Ovary (tissue), 9 donors: Measurements from ENCODE around the gene SEMA5A. TPM values are rescaled to one million over a fixed set of nuclear protein-coding genes. Genes with fewer than 3 reads are reported as not detected.

Source experiments
- DNase-seq, 5 donors: peaks; one replicate each; pipeline ENCODE4 v3.0.0-alpha.2; 2019 to 2020
- H3K27ac ChIP-seq, 2 donors: fragments of 200-600 bp; one replicate each; pipeline versions ENCODE4 v1.5.1 to v1.8.0; 2019 to 2022
- H3K27me3 ChIP-seq: fragments of 200-600 bp; one replicate; pipeline ENCODE4 v1.8.0; 2022
- H3K36me3 ChIP-seq: fragments of 200-600 bp; sonication (generic); one replicate; pipeline ENCODE4 v1.5.1; 2019
- H3K4me1 ChIP-seq: one replicate; pipeline ENCODE4 v1.8.1; 2013; ENCODE audit warnings: mild to moderate bottlenecking, moderate library complexity; ENCODE audit not compliant: insufficient read depth
- H3K4me3 ChIP-seq: fragments of 200-600 bp; sonication (generic); one replicate; pipeline ENCODE4 v1.5.1; 2017
- H3K9me3 ChIP-seq, 2 donors: fragments of 200-600 bp in 1 of 2; sonication (generic) in 1 of 2; one replicate each; pipeline versions ENCODE4 v1.5.1 to v1.8.1; 2013 to 2019; ENCODE audit warnings: mild to moderate bottlenecking in 1 of 2, moderate library complexity in 1 of 2
- EP300 ChIP-seq: sonication (generic); formaldehyde crosslinking; IDR thresholded peaks from one replicate; pipeline ENCODE4 v1.6.1; 2017; ENCODE audit warnings: antibody characterized with exemption
- POLR2A ChIP-seq: fragments of 450-650 bp; IDR thresholded peaks from one replicate; pipeline ENCODE4 v1.6.1; 2017; ENCODE audit warnings: antibody characterized with exemption, mild to moderate bottlenecking, moderate library complexity
- WGBS, 3 donors: extraction: QIAGEN DNeasy Blood & Tissue Kit in 1 of 3; methylation state at CpG; one replicate each; pipeline versions ENCODE4 v1.1.5 to v1.1.7; 2013 to 2017; 5-methylcytosine and 5-hydroxymethylcytosine counted together
- intact Hi-C, 4 donors: fragments of 100-400 bp; cut with DNase I; formaldehyde crosslinking; loops; one replicate each; pipeline versions ENCODE4 v1.11.0 to v1.15.1; 2022 to 2023
- polyA plus RNA-seq, 2 donors: library from polyadenylated mRNA; stranded (reverse); fragments of 200-250 nt in 1 of 2; fragments of 350-450 nt in 1 of 2; fragmentation: Illumina TruSeq in 1 of 2; extraction: RNeasy Lipid Tissue Mini Kit (QIAGEN cat#74804) in 1 of 2; gene quantifications; one replicate each; pipeline ENCODE4 v1.2.3, GENCODE V29; 2013 to 2014
- total RNA-seq, 7 donors: library from RNA; depleted of rRNA in 2 of 7; stranded (reverse); fragments of >200 nt in 2 of 7; fragmentation: NEBNext Ultra II Directional in 3 of 7; extraction: Animal tissue kit (Norgen Biotek cat#: 25700) in 3 of 7; gene quantifications; one replicate each; pipeline versions ENCODE4 v1.1.0 to v1.2.4, GENCODE V29; 2016 to 2023
- TF ChIP-seq, protein P1 (sequence below), 3 donors: fragments of 450-650 bp in 2 of 3; fragments of 200-600 bp in 1 of 3; IDR thresholded peaks; one replicate each; pipeline versions ENCODE4 v1.5.1 to v1.8.0; 2016 to 2022; ENCODE audit warnings: antibody characterized with exemption in 3 of 3, mild to moderate bottlenecking in 1 of 3
- donor health status: DM: no; HTN: no; CAD: no; lungs with moderate emphysema.
- donor health status: DM: no; HTN: no; CAD: no.
- donor health status: Bipolar disorder and iron deficiency.
- donor health status: DM: yes; HTN: yes; CAD: no.
- donor health status: DM: no; HTN: no; CAD: no.
- donor health status: DM: yes; HTN: yes; CAD: no.

The SEMA5A gene
- total and polyA plus RNA-seq, 9 donors: 2.0 to 6.6 (median 4.3) TPM

DNA sequence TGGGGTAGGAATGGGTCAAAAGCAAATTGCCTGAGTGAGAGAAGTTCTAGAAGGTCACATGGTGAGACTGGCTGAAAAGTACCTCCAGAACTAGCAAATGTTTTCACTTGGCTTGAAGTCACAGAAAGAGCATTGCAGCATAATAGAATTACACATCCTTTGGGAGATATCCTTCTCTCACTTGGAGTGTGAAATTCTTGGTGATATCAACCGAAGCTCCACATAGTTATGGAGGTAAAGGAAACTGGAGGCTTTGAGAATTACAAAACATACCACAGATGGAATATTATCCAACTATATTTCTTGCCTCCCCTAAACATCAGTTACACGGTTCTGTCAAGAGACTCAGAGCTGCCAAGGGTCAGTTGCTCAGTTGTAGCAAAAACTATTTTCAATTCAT, 182.4 kb downstream of the SEMA5A start:
- Histone ChIP-seq H3K36me3 (no peaks in the 10 kb centered on the region), H3K9me3 (no peaks in the 10 kb centered on the region), H3K4me3 (no peak overlapping the region), H3K4me1 (no peaks in the 10 kb centered on the region), H3K27ac (no peak overlapping the region), H3K27me3 (no peaks in the 10 kb centered on the region)
- no peak for DNase-seq
- TF ChIP-seq, protein P1, sequence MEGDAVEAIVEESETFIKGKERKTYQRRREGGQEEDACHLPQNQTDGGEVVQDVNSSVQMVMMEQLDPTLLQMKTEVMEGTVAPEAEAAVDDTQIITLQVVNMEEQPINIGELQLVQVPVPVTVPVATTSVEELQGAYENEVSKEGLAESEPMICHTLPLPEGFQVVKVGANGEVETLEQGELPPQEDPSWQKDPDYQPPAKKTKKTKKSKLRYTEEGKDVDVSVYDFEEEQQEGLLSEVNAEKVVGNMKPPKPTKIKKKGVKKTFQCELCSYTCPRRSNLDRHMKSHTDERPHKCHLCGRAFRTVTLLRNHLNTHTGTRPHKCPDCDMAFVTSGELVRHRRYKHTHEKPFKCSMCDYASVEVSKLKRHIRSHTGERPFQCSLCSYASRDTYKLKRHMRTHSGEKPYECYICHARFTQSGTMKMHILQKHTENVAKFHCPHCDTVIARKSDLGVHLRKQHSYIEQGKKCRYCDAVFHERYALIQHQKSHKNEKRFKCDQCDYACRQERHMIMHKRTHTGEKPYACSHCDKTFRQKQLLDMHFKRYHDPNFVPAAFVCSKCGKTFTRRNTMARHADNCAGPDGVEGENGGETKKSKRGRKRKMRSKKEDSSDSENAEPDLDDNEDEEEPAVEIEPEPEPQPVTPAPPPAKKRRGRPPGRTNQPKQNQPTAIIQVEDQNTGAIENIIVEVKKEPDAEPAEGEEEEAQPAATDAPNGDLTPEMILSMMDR (IDR thresholded peaks at IDR 0.05): no peak
- TF ChIP-seq POLR2A (no peak), EP300 (no peak)
- 23 to 41% (median 35%) methylated on average over 2 of the region's 2 CpGs for WGBS, 3 donors
- intact Hi-C loops: no loop called here

DNA sequence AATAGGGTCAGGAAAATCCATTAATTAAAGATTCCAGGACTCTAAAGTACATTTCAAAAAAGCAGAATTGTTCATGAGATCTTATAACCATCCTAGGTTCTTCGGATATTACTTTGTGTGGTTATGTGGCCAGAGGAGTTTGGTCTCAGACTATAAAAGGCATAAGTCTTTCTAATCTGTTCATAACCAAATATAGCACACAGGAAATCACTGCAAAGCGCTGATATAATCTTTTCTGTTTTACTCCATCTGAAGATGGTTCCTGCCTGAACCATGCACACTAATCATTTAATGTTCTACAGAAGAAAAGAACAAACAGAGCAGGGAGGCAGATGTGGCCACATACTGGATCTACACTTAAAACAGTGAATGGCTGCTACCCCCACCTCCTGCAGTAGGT, 182.8 kb downstream of the SEMA5A start:
- TF ChIP-seq POLR2A (no peak), EP300 (no peak)
- TF ChIP-seq, protein P1 (IDR thresholded peaks at IDR 0.05): no peak
- Histone ChIP-seq H3K27ac (no peak overlapping the region), H3K36me3 (no peaks in the 10 kb centered on the region), H3K4me3 (no peak overlapping the region), H3K4me1 (no peaks in the 10 kb centered on the region), H3K27me3 (no peaks in the 10 kb centered on the region), H3K9me3 (no peaks in the 10 kb centered on the region)
- DNase-seq: no peak
- intact Hi-C loops: no loop called here
- WGBS, 3 donors: 26 to 41% (median 35%) methylated on average over 2 of the region's 2 CpGs

GRCh38 chr5:9362600-9362999, 183.3 kb downstream of the SEMA5A start:
- Histone ChIP-seq H3K4me1 (no peaks in the 10 kb centered on the region), H3K27me3 (no peaks in the 10 kb centered on the region), H3K36me3 (no peaks in the 10 kb centered on the region), H3K4me3 (no peak overlapping the region), H3K9me3 (no peaks in the 10 kb centered on the region), H3K27ac (no peak overlapping the region)
- DNase-seq: no peak
- intact Hi-C loops: no loop called here
- WGBS, 3 donors: 83 to 94% (median 83%) methylated on average over 3 of the region's 3 CpGs
- TF ChIP-seq, protein P1 (IDR thresholded peaks at IDR 0.05): no peak
- TF ChIP-seq POLR2A (no peak), EP300 (no peak)

- intact Hi-C loops: no loop called here
- TF ChIP-seq POLR2A: no peak
- no peak for TF ChIP-seq EP300
- Histone ChIP-seq H3K27me3 (no peaks in the 10 kb centered on the region), H3K9me3 (no peaks in the 10 kb centered on the region), H3K36me3 (no peaks in the 10 kb centered on the region), H3K27ac (no peak overlapping the region), H3K4me1 (no peaks in the 10 kb centered on the region), H3K4me3 (no peak overlapping the region)
- 60 to 62% (median 62%) methylated on average over 8 of the region's 8 CpGs for WGBS, 3 donors
- peak in 2 of 5 donors; percentile 14 to 37 for DNase-seq
Observed at GRCh38 chr5:9361835-9362234, 184.0 kb downstream of the SEMA5A start.

DNA sequence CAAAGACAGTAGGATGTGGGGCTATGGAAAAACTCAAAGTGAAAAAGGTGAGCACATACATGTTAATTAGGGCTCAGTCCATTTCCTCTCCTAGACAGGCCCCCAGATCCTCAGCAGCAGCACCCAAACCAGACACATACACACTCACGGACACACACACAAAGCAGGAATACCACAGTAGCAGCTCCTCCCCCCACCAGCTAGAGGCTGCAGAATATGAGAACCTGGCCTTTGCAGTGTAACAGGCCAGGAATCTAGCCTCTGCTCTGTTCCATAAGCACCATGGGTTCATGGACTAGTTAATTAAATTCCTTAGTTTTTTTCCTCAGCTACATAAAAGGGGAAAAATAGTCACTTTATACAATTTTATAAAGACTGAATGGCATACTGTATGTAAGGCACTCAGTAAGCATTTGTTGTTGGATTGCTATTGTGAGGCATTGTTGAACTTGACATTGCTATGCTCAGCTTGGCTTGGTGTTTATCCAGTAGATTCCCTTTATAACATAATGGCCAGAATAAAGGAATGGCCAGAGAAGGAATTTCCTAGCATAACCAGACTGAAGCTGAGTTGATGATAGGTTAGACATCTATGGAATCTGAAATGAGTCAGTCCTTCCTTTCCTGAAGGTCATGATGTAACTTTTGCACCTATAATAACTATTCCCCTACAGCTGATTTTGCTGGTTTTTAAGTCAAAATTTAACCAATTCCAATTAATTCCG, 186.8 kb downstream of the SEMA5A start:
- H3K27ac ChIP-seq: no peak overlapping the region
- no peak for DNase-seq
- TF ChIP-seq POLR2A (no peak), EP300 (no peak)
- TF ChIP-seq, protein P1 (IDR thresholded peaks at IDR 0.05): no peak
- H3K4me1 ChIP-seq: no peaks in the 10 kb centered on the region
- H3K36me3 ChIP-seq: no peaks in the 10 kb centered on the region
- no peaks in the 10 kb centered on the region for H3K9me3 ChIP-seq
- intact Hi-C loops: no loop called here
- 78 to 89% (median 88%) methylated on average over 2 of the region's 2 CpGs for WGBS, 3 donors
- no peak overlapping the region for H3K4me3 ChIP-seq
- no peaks in the 10 kb centered on the region for H3K27me3 ChIP-seq
